T-helper 1 cell treated with Interleukin-12 subunit alpha and Interleukin-12 subunit beta and Interleukin-4 antibody, amounts not matched to agents 30 μg/mL and 1 μg/mL, for 36 hours (primary cell): ENCODE data around the gene CHST9.
"Not testable (repeated sequence)": the region's sequence is repeated elsewhere in the genome, so short reads cannot be mapped to it uniquely, and the experiment has no call there.

Source experiments
- H3K27ac Mint-ChIP-seq: one replicate; pipeline ENCODE4 v1.8.0; 2021; ENCODE audit warnings: mild to moderate bottlenecking, mixed read lengths
- H3K27me3 Mint-ChIP-seq: one replicate; pipeline ENCODE4 v1.8.0; 2021; ENCODE audit warnings: low read depth, mixed read lengths
- H3K36me3 Mint-ChIP-seq: one replicate; pipeline ENCODE4 v1.8.0; 2021; ENCODE audit warnings: low read depth, mixed read lengths
- H3K4me1 Mint-ChIP-seq: one replicate; pipeline ENCODE4 v1.8.0; 2021; ENCODE audit warnings: low read depth, mixed read lengths
- H3K4me3 Mint-ChIP-seq: one replicate; pipeline ENCODE4 v1.8.0; 2021; ENCODE audit warnings: mild to moderate bottlenecking, moderate library complexity, mixed read lengths
- H3K9me3 Mint-ChIP-seq: one replicate; pipeline ENCODE4 v1.8.0; 2021; ENCODE audit warnings: mixed read lengths

Gene CHST9

GRCh38 chr18:26928670-26929313 lies 256.3 kb downstream of the CHST9 start:
- H3K36me3 Mint-ChIP-seq, result no peaks in the 10 kb centered on the region
- H3K4me1 Mint-ChIP-seq, result no peaks in the 10 kb centered on the region
- no peak overlapping the region for H3K4me3 Mint-ChIP-seq
- H3K27me3 Mint-ChIP-seq, result no peaks in the 10 kb centered on the region
- H3K9me3 Mint-ChIP-seq, result peaks cover 5% of the 10 kb centered on the region
- H3K27ac Mint-ChIP-seq, result no peak overlapping the region

- not testable (repeated sequence) for H3K9me3 Mint-ChIP-seq, H3K27ac Mint-ChIP-seq, H3K4me1 Mint-ChIP-seq, H3K27me3 Mint-ChIP-seq, H3K36me3 Mint-ChIP-seq, H3K4me3 Mint-ChIP-seq
These were observed 257.3 kb downstream of the CHST9 start for GRCh38 chr18:26927822-26928221.

- Mint-ChIP-seq H3K27me3 (no peaks in the 10 kb centered on the region), H3K4me1 (no peaks in the 10 kb centered on the region)
These were observed 258.9 kb downstream of the CHST9 start for GRCh38 chr18:26926066-26926675.

GRCh38 chr18:26925313-26925712 lies 259.8 kb downstream of the CHST9 start:
- Mint-ChIP-seq H3K4me1 (no peaks in the 10 kb centered on the region), H3K9me3 (peaks cover 8% of the 10 kb centered on the region)

More at GRCh38 chr18:26926066-26926675, 258.9 kb downstream of the CHST9 start:
- no peak overlapping the region for H3K27ac Mint-ChIP-seq
- peaks cover 8% of the 10 kb centered on the region for H3K9me3 Mint-ChIP-seq
- H3K36me3 Mint-ChIP-seq, result no peaks in the 10 kb centered on the region
- H3K4me3 Mint-ChIP-seq, result no peak overlapping the region

GRCh38 chr18:26922313-26922712 lies 262.8 kb downstream of the CHST9 start:
- H3K27ac Mint-ChIP-seq, result no peak overlapping the region
- no peaks in the 10 kb centered on the region for H3K4me1 Mint-ChIP-seq
- H3K4me3 Mint-ChIP-seq, result no peak overlapping the region
- H3K9me3 Mint-ChIP-seq, result peaks cover 8% of the 10 kb centered on the region
- no peaks in the 10 kb centered on the region for H3K27me3 Mint-ChIP-seq
- no peaks in the 10 kb centered on the region for H3K36me3 Mint-ChIP-seq

More at GRCh38 chr18:26925313-26925712, 259.8 kb downstream of the CHST9 start:
- H3K27ac Mint-ChIP-seq, result no peak overlapping the region
- H3K4me3 Mint-ChIP-seq, result no peak overlapping the region
- H3K27me3 Mint-ChIP-seq, result no peaks in the 10 kb centered on the region
- H3K36me3 Mint-ChIP-seq, result no peaks in the 10 kb centered on the region

GRCh38 chr18:26920644-26921043 lies 264.5 kb downstream of the CHST9 start:
- Mint-ChIP-seq H3K36me3 (no peaks in the 10 kb centered on the region), H3K4me3 (no peak overlapping the region), H3K27ac (no peak overlapping the region), H3K27me3 (no peaks in the 10 kb centered on the region), H3K9me3 (peaks cover 8% of the 10 kb centered on the region), H3K4me1 (no peaks in the 10 kb centered on the region)

GRCh38 chr18:26919627-26920026 lies 265.5 kb downstream of the CHST9 start:
- no peak overlapping the region for H3K4me3 Mint-ChIP-seq
- no peak overlapping the region for H3K27ac Mint-ChIP-seq
- H3K36me3 Mint-ChIP-seq, result no peaks in the 10 kb centered on the region
- H3K4me1 Mint-ChIP-seq, result no peaks in the 10 kb centered on the region
- no peaks in the 10 kb centered on the region for H3K27me3 Mint-ChIP-seq
- peaks cover 8% of the 10 kb centered on the region for H3K9me3 Mint-ChIP-seq

GRCh38 chr18:26919201-26919600 lies 265.9 kb downstream of the CHST9 start:
- no peaks in the 10 kb centered on the region for H3K4me1 Mint-ChIP-seq
- no peaks in the 10 kb centered on the region for H3K36me3 Mint-ChIP-seq
- H3K9me3 Mint-ChIP-seq, result peaks cover 8% of the 10 kb centered on the region
- H3K4me3 Mint-ChIP-seq, result no peak overlapping the region
- no peaks in the 10 kb centered on the region for H3K27me3 Mint-ChIP-seq
- H3K27ac Mint-ChIP-seq, result no peak overlapping the region

- H3K9me3 Mint-ChIP-seq, result peaks cover 6% of the 10 kb centered on the region
- H3K27ac Mint-ChIP-seq, result no peak overlapping the region
- no peaks in the 10 kb centered on the region for H3K27me3 Mint-ChIP-seq
- no peak overlapping the region for H3K4me3 Mint-ChIP-seq
- no peaks in the 10 kb centered on the region for H3K36me3 Mint-ChIP-seq
- no peaks in the 10 kb centered on the region for H3K4me1 Mint-ChIP-seq
These were observed 273.3 kb downstream of the CHST9 start for GRCh38 chr18:26911840-26912239.

- H3K27ac Mint-ChIP-seq, result no peak overlapping the region
- H3K4me1 Mint-ChIP-seq, result no peaks in the 10 kb centered on the region
- no peaks in the 10 kb centered on the region for H3K27me3 Mint-ChIP-seq
- H3K9me3 Mint-ChIP-seq, result peaks cover 8% of the 10 kb centered on the region
- H3K36me3 Mint-ChIP-seq, result no peaks in the 10 kb centered on the region
- no peak overlapping the region for H3K4me3 Mint-ChIP-seq
These were observed 275.4 kb downstream of the CHST9 start for GRCh38 chr18:26909599-26910290.

GRCh38 chr18:26908906-26909305 lies 276.2 kb downstream of the CHST9 start:
- Mint-ChIP-seq H3K36me3 (no peaks in the 10 kb centered on the region), H3K27me3 (no peaks in the 10 kb centered on the region), H3K27ac (no peak overlapping the region), H3K4me3 (no peak overlapping the region), H3K9me3 (peaks cover 15% of the 10 kb centered on the region), H3K4me1 (no peaks in the 10 kb centered on the region)

GRCh38 chr18:26902291-26902690 lies 282.8 kb downstream of the CHST9 start:
- no peak overlapping the region for H3K4me3 Mint-ChIP-seq
- H3K36me3 Mint-ChIP-seq, result no peaks in the 10 kb centered on the region
- peaks cover 19% of the 10 kb centered on the region for H3K9me3 Mint-ChIP-seq
- no peaks in the 10 kb centered on the region for H3K4me1 Mint-ChIP-seq
- no peaks in the 10 kb centered on the region for H3K27me3 Mint-ChIP-seq
- H3K27ac Mint-ChIP-seq, result no peak overlapping the region

GRCh38 chr18:26901020-26901419 lies 284.1 kb downstream of the CHST9 start:
- Mint-ChIP-seq H3K27me3 (no peaks in the 10 kb centered on the region), H3K27ac (no peak overlapping the region), H3K4me3 (no peak overlapping the region), H3K36me3 (no peaks in the 10 kb centered on the region), H3K4me1 (no peaks in the 10 kb centered on the region), H3K9me3 (peaks cover 13% of the 10 kb centered on the region)

- Mint-ChIP-seq H3K27ac (no peak overlapping the region), H3K36me3 (no peaks in the 10 kb centered on the region), H3K4me3 (no peak overlapping the region), H3K4me1 (no peaks in the 10 kb centered on the region), H3K9me3 (no peaks in the 10 kb centered on the region), H3K27me3 (no peaks in the 10 kb centered on the region)
These were observed 290.7 kb downstream of the CHST9 start for GRCh38 chr18:26894426-26894825.

GRCh38 chr18:26893996-26894395 lies 291.1 kb downstream of the CHST9 start:
- Mint-ChIP-seq H3K27me3 (no peaks in the 10 kb centered on the region), H3K4me3 (no peak overlapping the region)

More at GRCh38 chr18:26893996-26894395, 291.1 kb downstream of the CHST9 start:
- H3K27ac Mint-ChIP-seq, result no peak overlapping the region
- H3K4me1 Mint-ChIP-seq, result no peaks in the 10 kb centered on the region
- no peaks in the 10 kb centered on the region for H3K9me3 Mint-ChIP-seq
- no peaks in the 10 kb centered on the region for H3K36me3 Mint-ChIP-seq
